HepG2 (cell line): ENCODE data around the gene TSNAX. TPM values are rescaled to one million over a fixed set of nuclear protein-coding genes. Genes with fewer than 3 reads are reported as not detected.

ENCODE experiments used
- ATAC-seq: fragments of 200-7000 bp; cut with Tn5 transposase; 3 replicates; pipeline ENCODE4 v1.9.1; 2020; ENCODE audit warnings: mild to moderate bottlenecking, moderate library complexity
- BruUV-seq: library from RNA; stranded (reverse); fragments of 400-500 nt; replicated peaks from 2 replicates; lab custom pipeline; 2021; lab: Mats Ljungman, UMichigan
- CTCF ChIA-PET: fragments of 300-600 bp; formaldehyde crosslinking; extraction: SDS; loops from one replicate; lab custom pipeline; 2021; ENCODE audit warnings: low total read pairs, inconsistent platforms, low intra/inter-chr PET ratio; lab: Yijun Ruan, JAX
- POLR2A ChIA-PET: fragments of 350-600 bp; sonication (Branson Sonifier 250); formaldehyde crosslinking; loops from one replicate; lab custom pipeline; 2020; ENCODE audit warnings: antibody characterized with exemption, inconsistent platforms; lab: Yijun Ruan, JAX
- DNase-seq: peaks from one replicate; pipeline ENCODE4 v3.0.0-alpha.2; 2015; ENCODE audit warnings: low spot score
- FAIRE-seq: peaks from 3 replicates; lab custom pipeline; 2011; peaks lifted over from hg19 to GRCh38; lab: Jason Lieb, UNC
- H2AFZ ChIP-seq: one replicate; pipeline ENCODE4 v1.6.1; 2011; ENCODE audit warnings: low read length, inconsistent platforms
- H3K27ac ChIP-seq: fragments of 300-600 bp; 3 replicates; pipeline ENCODE4 v1.8.0; 2011; ENCODE audit warnings: mixed run types, mild to moderate bottlenecking, mixed read lengths, low read length, inconsistent platforms; ENCODE audit not compliant: insufficient read depth; ENCODE audit errors: extremely low read length
- H3K27me3 ChIP-seq, 2 experiments: fragments of 200-600 bp in 1 of 2; 2 replicates in 1 of 2; 3 replicates in 1 of 2; pipeline versions ENCODE4 v1.6.0 to v1.8.0; 2011; ENCODE audit warnings: low read length in 2 of 2, mild to moderate bottlenecking in 2 of 2, moderate library complexity in 2 of 2, inconsistent platforms in 1 of 2; ENCODE audit not compliant: insufficient read depth in 2 of 2, control insufficient read depth in 1 of 2
- H3K36me3 ChIP-seq, 2 experiments: fragments of 200-600 bp in 1 of 2; replicated peaks in 1 of 2; 2 replicates in 1 of 2; 3 replicates in 1 of 2; pipeline versions ENCODE4 v1.5.1 to v1.8.0; 2011; ENCODE audit warnings: low read length in 2 of 2, inconsistent platforms in 1 of 2; ENCODE audit not compliant: insufficient read depth in 2 of 2, control insufficient read depth in 1 of 2
- H3K4me1 ChIP-seq: 2 replicates; pipeline ENCODE4 v1.5.1; 2012; ENCODE audit warnings: low read length, inconsistent platforms; ENCODE audit not compliant: insufficient read depth
- H3K4me2 ChIP-seq: 2 replicates; pipeline ENCODE4 v1.6.0; 2011; ENCODE audit warnings: low read depth, low read length, inconsistent platforms
- H3K4me3 ChIP-seq, 3 experiments: fragments of 200-600 bp in 1 of 3; sonication (generic), shearing (Covaris generic) in 1 of 3; replicated peaks in 1 of 3; 2 replicates each; pipeline ENCODE4 v1.5.1; 2011 to 2016; ENCODE audit warnings: low read length in 3 of 3, inconsistent platforms in 2 of 3, low read depth in 2 of 3, mild to moderate bottlenecking in 2 of 3, control low read depth in 1 of 3, mixed read lengths in 1 of 3; ENCODE audit not compliant: insufficient read depth in 1 of 3
- H3K79me2 ChIP-seq: one replicate; pipeline ENCODE4 v1.6.1; 2011; ENCODE audit warnings: low read length, inconsistent platforms; ENCODE audit not compliant: insufficient read depth
- H3K9ac ChIP-seq: 2 replicates; pipeline ENCODE4 v1.6.0; 2011; ENCODE audit warnings: mild to moderate bottlenecking, low read depth, low read length, inconsistent platforms; ENCODE audit not compliant: insufficient read depth
- H3K9me3 ChIP-seq: 2 replicates; pipeline ENCODE4 v1.5.1; 2012; ENCODE audit warnings: mild to moderate bottlenecking, low read length
- H4K20me1 ChIP-seq: 2 replicates; pipeline ENCODE4 v1.6.0; 2011; ENCODE audit warnings: inconsistent platforms, mild to moderate bottlenecking, low read length, moderate library complexity; ENCODE audit not compliant: insufficient read depth
- BCL6 ChIP-seq: IDR thresholded peaks from 2 replicates; pipeline ENCODE4 v1.6.1; 2016; ENCODE audit warnings: missing genetic modification reagents, missing compliant biosample characterization
- CCDC6 ChIP-seq: sonication (generic); formaldehyde crosslinking; IDR thresholded peaks from 2 replicates; pipeline ENCODE4 v1.8.1; 2022; ENCODE audit warnings: mild to moderate bottlenecking, missing genetic modification reagents, moderate library complexity
- ELK4 ChIP-seq: sonication (generic); formaldehyde crosslinking; IDR thresholded peaks from 2 replicates; pipeline ENCODE4 v1.9.0; 2021; ENCODE audit warnings: missing genetic modification reagents, borderline replicate concordance
- HDAC1 ChIP-seq: sonication (generic); formaldehyde crosslinking; IDR thresholded peaks from 2 replicates; pipeline ENCODE4 v1.5.1; 2020; ENCODE audit warnings: mild to moderate bottlenecking, missing genetic modification reagents
- IRX3 ChIP-seq: sonication (generic); formaldehyde crosslinking; IDR thresholded peaks from 2 replicates; pipeline ENCODE4 v1.8.1; 2023; ENCODE audit warnings: mild to moderate bottlenecking, low read depth, missing genetic modification reagents, borderline replicate concordance
- PHF5A ChIP-seq: IDR thresholded peaks from one replicate; pipeline ENCODE4 v1.6.1; 2018; ENCODE audit warnings: low read depth, missing genetic modification reagents; ENCODE audit not compliant: unreplicated experiment
- PHF8 ChIP-seq: sonication (generic); formaldehyde crosslinking; IDR thresholded peaks from 2 replicates; pipeline ENCODE4 v1.5.0; 2020; ENCODE audit warnings: missing genetic modification reagents
- SCMH1 ChIP-seq: sonication (generic); formaldehyde crosslinking; IDR thresholded peaks from 2 replicates; pipeline ENCODE4 v1.9.0; 2021; ENCODE audit warnings: missing genetic modification reagents, mild to moderate bottlenecking, borderline replicate concordance
- ZC3H13 ChIP-seq: sonication (generic); formaldehyde crosslinking; IDR thresholded peaks from 2 replicates; pipeline ENCODE4 v1.8.1; 2023; ENCODE audit warnings: mild to moderate bottlenecking, missing genetic modification reagents, moderate library complexity
- ZFYVE20 ChIP-seq: sonication (generic); formaldehyde crosslinking; IDR thresholded peaks from 2 replicates; pipeline ENCODE4 v1.8.0; 2023; ENCODE audit warnings: low read depth, mild to moderate bottlenecking, moderate library complexity, missing genetic modification reagents, borderline replicate concordance
- ZGPAT ChIP-seq: IDR thresholded peaks from 2 replicates; pipeline ENCODE4 v1.6.1; 2016; ENCODE audit warnings: mild to moderate bottlenecking
- ZHX2 ChIP-seq, 2 experiments: sonication (generic) in 1 of 2; formaldehyde crosslinking in 1 of 2; IDR thresholded peaks; 2 replicates each; pipeline versions ENCODE4 v1.6.1 to v1.9.0; 2014 to 2022; ENCODE audit warnings: antibody characterized with exemption in 1 of 2, borderline replicate concordance in 1 of 2, inconsistent platforms in 1 of 2, low read depth in 1 of 2, missing genetic modification reagents in 1 of 2
- ZNF550 ChIP-seq: sonication (generic); formaldehyde crosslinking; IDR thresholded peaks from 2 replicates; pipeline ENCODE4 v1.4.0; 2020; ENCODE audit warnings: mild to moderate bottlenecking, missing genetic modification reagents, borderline replicate concordance
- ZNF770 ChIP-seq: sonication (generic); formaldehyde crosslinking; IDR thresholded peaks from 2 replicates; pipeline ENCODE4 v1.5.0; 2020; ENCODE audit warnings: mild to moderate bottlenecking, missing genetic modification reagents
- WGBS: methylation state at CpG from one replicate; pipeline ENCODE4 v1.1.6; 2017; ENCODE audit warnings: low lambda C conversion rate; 5-methylcytosine and 5-hydroxymethylcytosine counted together
- in situ Hi-C: cut with HindIII; loops from 2 replicates; pipeline ENCODE4 v1.10.0; 2017; ENCODE audit warnings: low pct_unique_long_range_greater_than_20kb; ENCODE audit not compliant: extremely low pct_ligation_motif_present
- intact Hi-C: fragments of 100-400 bp; cut with micrococcal nuclease; formaldehyde crosslinking; loops from one replicate; pipeline ENCODE4 v1.10.0; 2022; ENCODE audit not compliant: unreplicated experiment
- polyA plus RNA-seq, 8 experiments: library from polyadenylated mRNA; depleted of rRNA in 3 of 8; stranded (reverse) in 7 of 8; unstranded in 1 of 8; fragments of >200 nt; fragmentation: Illumina TruSeq in 4 of 8; extraction: Trizol in 4 of 8; gene quantifications; 2 replicates each; pipeline versions ENCODE4 v1.2.1 to v1.2.3, GENCODE V29; 2011 to 2016; ENCODE audit warnings: low read depth in 4 of 8, missing spikeins in 1 of 8, mixed read lengths in 1 of 8; ENCODE audit not compliant: insufficient read depth in 1 of 8
- total RNA-seq, 5 experiments: library from RNA; depleted of rRNA; stranded (reverse); fragments of >200 nt; fragmentation: Illumina TruSeq; extraction: Trizol; gene quantifications; 2 replicates each; pipeline ENCODE4 v1.2.3, GENCODE V29; 2016; ENCODE audit warnings: low read depth in 1 of 5

Gene TSNAX
- total and polyA plus RNA-seq, 2 of the 13 experiments (the other 11 are each of a cell fraction or from before 2014, with no cell fraction given), result 13.2 to 46.2 TPM

DNA sequence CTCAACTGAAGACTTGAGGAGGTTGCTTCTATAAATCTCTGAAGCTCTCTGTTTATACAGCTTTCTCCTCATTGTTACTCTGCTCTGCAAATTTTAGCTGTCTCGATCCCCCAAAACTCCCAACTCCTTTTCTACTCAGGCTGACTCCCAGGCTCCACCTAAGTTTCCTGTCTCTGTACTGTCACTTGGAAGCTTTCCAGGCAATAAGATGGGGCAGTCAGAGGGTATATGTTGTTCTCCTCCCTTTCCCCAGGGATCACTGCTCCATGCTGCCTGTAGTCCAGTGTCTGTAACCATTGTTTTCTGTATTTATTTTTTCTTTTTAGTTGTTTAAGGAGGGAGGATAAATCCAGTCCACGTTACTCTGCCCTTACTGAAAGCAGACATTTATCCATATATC lies 13.4 kb downstream of the TSNAX start:
- Histone ChIP-seq H3K4me1 (no peaks in the 10 kb centered on the region), H3K4me2 (no peak overlapping the region), H3K4me3 (no peak overlapping the region), H4K20me1 (no peaks in the 10 kb centered on the region), H3K9me3 (no peaks in the 10 kb centered on the region), H3K79me2 (peaks cover 8% of the 10 kb centered on the region), H3K27ac (no peak overlapping the region), H3K9ac (no peak overlapping the region), H3K36me3 (peaks cover 3 to 41% of the 10 kb centered on the region in 2 experiments), H3K27me3 (no peaks in the 10 kb centered on the region; a peak in 1 of 5 replicates), H2AFZ (no peak overlapping the region)
- CTCF ChIA-PET, result no interaction called here
- over 99% methylated on average over 2 of the region's 2 CpGs for WGBS
- in situ Hi-C loops (no loop called here), intact Hi-C loops (no loop called here)
- DNase-seq (no peak), FAIRE-seq (no peak), ATAC-seq (no peak)
- POLR2A ChIA-PET, result no interaction called here
- no TSS peak for BruUV-seq
- no peak for TF ChIP-seq ZNF550 (CRISPR knock-in tag)
- TF ChIP-seq ZHX2 (IDR thresholded peaks at IDR 0.05; ENCODE audit: low read depth), result no peak
- TF ChIP-seq ZHX2 (CRISPR knock-in tag; IDR thresholded peaks at IDR 0.05; ENCODE audit: borderline replicate concordance), result no peak
- TF ChIP-seq SCMH1 (CRISPR knock-in tag), result no peak
- TF ChIP-seq ZFYVE20, result no peak
- TF ChIP-seq CCDC6 (CRISPR knock-in tag), result no peak
- no peak for TF ChIP-seq HDAC1 (CRISPR knock-in tag)
- no peak for TF ChIP-seq PHF5A (CRISPR knock-in tag)
- no peak for TF ChIP-seq ZNF770 (CRISPR knock-in tag)
- no peak for TF ChIP-seq BCL6 (CRISPR knock-in tag)
- no peak for TF ChIP-seq ELK4 (CRISPR knock-in tag)
- TF ChIP-seq IRX3, result no peak
- TF ChIP-seq PHF8 (CRISPR knock-in tag), result no peak
- TF ChIP-seq ZC3H13, result no peak
- TF ChIP-seq ZGPAT (CRISPR knock-in tag), result no peak
